GM20431 (cell line): ENCODE data around the gene MON2.
"Not testable (repeated sequence)": the region's sequence is repeated elsewhere in the genome, so short reads cannot be mapped to it uniquely, and the experiment has no call there.

Experiments used
- in situ Hi-C: fragments of 300-500 bp; cut with MseI, MboI; formaldehyde crosslinking; loops from one replicate; pipeline ENCODE4 v1.15.0; 2020; ENCODE audit warnings: low sequenced_read_pairs; ENCODE audit not compliant: unreplicated experiment

Gene MON2, protein sequence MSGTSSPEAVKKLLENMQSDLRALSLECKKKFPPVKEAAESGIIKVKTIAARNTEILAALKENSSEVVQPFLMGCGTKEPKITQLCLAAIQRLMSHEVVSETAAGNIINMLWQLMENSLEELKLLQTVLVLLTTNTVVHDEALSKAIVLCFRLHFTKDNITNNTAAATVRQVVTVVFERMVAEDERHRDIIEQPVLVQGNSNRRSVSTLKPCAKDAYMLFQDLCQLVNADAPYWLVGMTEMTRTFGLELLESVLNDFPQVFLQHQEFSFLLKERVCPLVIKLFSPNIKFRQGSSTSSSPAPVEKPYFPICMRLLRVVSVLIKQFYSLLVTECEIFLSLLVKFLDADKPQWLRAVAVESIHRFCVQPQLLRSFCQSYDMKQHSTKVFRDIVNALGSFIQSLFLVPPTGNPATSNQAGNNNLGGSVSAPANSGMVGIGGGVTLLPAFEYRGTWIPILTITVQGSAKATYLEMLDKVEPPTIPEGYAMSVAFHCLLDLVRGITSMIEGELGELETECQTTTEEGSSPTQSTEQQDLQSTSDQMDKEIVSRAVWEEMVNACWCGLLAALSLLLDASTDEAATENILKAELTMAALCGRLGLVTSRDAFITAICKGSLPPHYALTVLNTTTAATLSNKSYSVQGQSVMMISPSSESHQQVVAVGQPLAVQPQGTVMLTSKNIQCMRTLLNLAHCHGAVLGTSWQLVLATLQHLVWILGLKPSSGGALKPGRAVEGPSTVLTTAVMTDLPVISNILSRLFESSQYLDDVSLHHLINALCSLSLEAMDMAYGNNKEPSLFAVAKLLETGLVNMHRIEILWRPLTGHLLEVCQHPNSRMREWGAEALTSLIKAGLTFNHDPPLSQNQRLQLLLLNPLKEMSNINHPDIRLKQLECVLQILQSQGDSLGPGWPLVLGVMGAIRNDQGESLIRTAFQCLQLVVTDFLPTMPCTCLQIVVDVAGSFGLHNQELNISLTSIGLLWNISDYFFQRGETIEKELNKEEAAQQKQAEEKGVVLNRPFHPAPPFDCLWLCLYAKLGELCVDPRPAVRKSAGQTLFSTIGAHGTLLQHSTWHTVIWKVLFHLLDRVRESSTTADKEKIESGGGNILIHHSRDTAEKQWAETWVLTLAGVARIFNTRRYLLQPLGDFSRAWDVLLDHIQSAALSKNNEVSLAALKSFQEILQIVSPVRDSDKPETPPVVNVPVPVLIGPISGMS (N-terminal part only)

DNA sequence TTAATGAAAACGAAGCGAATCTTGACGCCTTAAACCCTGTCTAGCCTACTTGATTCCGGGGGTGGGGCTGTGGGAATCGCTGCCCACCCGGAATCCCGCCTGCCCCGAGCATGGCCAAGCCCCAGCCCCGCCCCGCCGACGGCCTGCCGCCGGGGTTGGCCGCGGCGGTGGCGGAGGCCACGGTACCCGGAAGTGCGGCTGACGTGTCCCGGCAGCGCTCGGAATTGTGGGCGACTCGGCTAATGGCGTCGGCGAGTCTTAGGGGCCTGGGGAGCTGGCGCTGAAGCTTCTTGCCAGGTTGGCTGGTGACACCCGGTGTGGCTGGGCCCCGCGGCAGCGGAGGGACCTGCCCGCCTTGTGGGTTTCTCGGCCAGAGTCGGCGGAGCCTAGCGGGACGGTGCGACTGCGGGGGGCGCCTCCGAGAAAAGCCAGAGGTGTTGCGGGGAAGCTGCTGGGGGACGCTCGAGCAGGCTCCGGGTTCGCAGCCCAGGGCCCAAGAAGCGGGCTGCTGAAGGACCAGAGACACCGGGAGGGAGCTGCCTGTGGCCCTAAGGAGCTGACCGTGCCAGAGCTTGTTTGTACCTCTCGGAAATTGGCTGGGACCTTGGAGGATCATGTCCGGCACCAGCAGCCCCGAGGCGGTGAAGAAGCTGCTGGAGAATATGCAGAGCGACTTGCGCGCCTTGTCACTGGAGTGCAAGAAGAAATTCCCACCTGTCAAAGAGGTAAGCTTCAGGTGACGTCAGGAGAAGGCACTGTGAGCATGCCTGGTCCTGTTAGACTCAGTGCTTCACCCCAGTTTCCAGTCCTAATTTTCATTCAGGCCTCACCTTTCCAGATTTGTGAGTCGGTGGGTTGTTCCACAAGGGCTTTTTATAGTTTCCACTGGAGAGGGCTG, at the start of gene MON2:
Gene MON2 (plus strand): TSS at position 233 of the 898 bp plus-strand sequence. CDS start 382 bp downstream, at position 615.
- in situ Hi-C loops, result no loop called here

DNA sequence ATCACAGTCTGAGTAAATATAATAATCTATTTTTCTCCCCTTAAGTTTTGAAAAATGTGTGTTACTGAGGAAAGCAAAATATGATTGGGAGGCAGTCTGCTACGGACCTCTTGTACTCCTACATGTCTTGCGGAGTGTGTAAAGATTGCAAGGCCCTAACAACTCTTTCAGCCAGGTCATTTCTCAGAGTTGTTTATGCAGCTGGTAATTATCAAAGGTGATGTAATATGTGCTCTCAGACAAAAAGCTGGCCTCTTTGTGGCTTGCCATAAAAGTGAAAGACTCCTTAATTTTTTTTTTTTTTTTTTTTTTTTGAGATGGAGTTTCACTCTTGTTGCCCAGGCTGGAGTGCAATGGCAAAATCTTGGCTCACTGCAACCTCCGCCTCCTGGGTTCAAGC, 40.5 kb upstream of the MON2 start:
- in situ Hi-C loops, result no loop called here

DNA sequence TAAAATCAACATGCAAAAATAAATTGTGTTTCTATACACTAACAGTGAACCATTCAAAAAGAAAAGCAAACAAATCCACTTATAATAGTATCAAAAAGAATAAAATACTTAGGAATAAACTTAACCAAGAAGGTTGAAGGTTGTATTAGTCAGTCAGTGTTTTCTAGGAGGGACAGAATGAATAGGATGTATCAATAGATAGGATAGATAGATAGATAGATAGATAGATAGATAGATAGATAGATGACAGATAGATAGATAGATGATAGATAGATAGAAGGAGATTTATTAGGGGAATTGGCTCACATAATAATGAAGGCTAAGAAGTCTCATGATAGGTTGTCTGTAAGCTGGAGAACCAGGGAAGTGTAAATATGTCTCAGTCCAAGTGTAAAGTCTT, 37.2 kb upstream of the MON2 start:
- in situ Hi-C loops, result no loop called here

DNA sequence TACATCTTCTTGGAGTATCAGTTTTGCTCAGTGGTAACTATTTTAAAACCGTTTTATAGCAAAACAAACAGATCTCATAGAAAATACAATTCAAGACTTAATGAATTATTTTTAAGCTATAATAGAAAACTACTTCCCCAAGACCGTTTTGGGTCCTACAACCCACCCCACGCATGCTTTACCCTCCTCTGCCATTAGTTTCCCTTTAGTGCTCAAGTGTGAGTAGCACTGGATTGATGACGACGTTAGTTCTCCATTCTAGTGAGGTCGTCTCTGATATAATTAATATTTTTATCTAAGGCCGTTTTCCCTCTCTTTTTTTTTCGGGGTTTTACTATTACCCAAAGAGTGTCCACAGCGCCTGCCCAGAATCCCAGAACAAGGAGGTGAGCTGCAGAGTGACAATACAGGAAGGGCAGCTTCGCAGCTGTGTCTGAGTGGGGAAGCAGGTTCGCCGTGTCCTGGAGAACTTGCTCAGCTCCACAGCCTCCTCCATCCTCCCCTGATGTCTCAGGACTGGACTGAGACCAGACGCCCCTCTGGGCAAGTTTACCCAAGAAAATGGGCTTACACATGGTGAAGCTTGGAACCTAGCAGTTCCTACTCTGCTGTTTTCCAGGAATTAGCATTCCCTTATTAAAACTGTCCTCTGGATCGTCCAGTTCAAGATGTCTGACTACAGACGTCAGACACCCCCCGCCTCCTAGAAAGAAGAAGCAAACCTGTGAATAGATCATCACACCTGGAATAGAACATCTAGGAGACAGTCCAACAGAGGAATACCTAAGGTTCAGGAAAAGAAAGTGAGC, 31.9 kb upstream of the MON2 start:
- in situ Hi-C loops, result loop anchor here (10.0 kb wide), 1 partner anchor 370 kb away; no protein-coding TSS in a partner anchor

DNA sequence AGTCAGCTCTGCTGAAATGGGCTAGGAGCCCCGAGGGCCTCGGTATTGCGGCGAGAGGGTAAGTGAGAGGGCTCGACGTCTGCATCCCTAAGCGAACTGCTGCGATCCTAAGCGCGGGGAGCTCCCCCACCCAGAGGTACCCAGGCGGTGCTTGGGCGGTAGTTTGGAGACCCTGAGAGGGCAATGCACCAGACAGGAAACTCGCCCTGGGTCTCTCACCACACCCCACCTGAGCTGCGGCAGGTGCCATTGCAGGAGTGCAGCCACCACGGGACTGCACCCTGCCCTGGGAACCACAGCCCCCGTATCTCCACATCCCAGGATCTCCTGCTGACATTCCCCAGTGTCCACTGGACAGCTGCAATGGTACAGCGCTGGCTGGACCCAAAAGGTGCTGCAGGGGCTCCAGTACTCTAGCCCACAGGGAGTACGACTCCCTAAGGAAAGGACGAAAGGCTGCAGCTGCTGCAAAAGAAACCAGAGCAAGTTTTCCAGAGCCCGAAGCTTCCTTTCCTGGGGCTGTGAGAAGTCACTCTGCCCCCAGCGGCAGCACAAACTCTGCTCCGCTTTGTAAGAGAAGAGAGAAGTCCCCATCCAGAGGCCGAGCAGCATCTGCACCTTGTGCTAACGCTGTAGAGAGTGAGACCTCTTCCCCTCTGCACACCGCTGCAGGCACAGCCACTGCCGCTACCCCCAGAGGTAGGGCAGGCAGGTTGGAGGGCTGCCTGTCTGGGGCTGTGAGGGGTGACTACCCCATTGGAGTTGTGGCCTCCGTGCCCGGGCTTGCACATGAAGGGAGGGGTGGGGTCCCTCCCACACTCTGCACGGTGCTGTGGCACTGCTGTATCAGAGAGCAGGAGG, 31.1 kb upstream of the MON2 start:
- in situ Hi-C loops, result loop anchor here (10.0 kb wide), 1 partner anchor 369 kb away; no protein-coding TSS in a partner anchor

DNA sequence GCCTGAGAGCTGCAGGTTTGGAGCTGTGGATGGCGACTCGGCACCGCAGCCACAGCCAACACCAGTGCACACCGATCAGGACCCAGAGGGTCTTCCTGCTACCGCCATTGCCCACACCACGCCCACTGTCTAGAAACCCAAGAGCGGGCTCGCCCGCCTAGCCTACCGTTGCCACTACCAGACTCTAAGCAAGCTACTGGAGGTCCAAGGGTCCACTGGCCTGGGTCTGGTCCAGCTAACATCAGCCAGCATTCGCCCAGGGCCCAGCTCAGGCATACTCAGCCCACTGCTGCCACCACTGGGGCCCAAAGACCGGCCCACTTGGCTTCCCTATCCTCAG, 30.5 kb upstream of the MON2 start:
- in situ Hi-C loops, result loop anchor here (10.0 kb wide), 1 partner anchor 369 kb away; no protein-coding TSS in a partner anchor

DNA sequence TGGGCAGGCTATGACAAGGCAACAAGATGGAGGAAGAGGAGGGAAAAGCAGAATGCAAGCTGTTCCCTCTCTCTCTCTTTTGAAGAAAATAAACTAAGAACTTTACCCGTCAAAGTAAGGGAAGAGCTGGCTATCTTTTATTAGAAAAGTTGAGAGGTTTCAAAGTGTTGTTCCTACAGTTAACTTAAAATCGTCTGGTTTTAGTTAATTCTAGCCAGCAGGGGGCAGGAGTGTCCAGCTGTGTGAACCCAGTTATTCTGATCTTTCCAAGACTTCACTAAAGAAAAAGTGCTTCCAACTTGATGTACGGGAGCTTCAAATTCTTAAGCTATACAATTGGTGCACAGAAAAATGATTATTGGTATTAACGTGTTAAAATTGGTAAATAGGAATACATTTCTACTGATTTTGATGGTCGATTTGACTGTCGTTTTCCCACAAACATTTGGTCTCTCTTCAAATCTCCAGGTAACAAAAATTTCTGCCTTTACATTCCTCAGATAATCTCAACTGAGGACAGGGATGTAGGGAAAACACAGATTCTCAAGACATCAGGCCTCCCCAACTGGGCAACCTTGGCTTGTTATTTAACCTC, 28.4 kb upstream of the MON2 start:
- in situ Hi-C loops, result loop anchor here (10.0 kb wide), 1 partner anchor 367 kb away; no protein-coding TSS in a partner anchor

DNA sequence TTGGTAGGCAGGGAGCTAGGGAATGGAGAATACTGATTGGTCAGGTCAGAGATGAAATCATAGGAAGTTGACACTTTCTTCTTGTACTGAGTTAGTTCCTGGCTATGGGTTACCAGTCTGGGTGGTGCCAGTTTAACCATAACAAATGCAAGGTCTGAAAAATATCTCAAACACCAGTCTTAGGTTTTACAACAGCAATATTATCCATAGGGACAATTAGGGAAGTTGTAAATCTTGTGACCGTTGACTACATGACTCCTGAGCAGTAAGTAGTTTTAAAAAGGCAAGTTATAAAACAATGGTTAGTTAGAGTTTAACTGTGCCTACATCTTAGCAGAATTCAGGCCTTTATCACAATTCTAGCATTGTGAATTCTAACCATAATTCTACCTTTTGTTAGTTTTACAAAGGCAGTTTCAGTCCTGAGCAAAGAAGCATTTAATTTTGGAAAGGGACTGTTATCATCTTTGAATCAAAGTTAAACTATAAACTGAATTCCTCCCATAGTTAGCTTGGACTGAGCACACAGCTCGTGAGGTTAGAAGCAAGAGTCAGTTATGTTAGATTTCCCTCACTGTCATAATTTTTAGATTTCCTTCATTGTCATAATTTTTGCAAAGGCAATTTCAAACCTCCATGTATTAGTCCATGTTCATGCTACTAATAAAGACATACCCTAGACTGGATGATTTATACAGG, 19.7 kb upstream of the MON2 start:
- in situ Hi-C loops, result no loop called here

DNA sequence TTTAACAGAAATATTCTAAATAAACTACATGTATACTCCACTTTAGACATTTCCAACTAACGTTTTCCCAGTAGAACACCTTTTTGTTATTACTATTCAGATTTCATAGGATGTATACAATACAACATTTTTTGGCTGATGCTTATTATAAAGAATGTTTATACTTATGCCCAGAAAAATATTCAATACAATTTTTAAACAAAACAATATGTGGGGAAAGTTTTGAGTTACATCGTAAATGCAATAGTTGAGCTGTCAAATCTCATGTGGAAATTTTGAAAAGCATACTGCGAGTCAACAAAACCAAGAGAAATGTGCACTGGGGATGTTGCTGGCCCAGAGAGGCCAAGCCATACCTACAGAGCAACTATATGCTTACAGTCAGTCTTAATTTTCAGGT, 18.2 kb upstream of the MON2 start:
- in situ Hi-C loops, result no loop called here

DNA sequence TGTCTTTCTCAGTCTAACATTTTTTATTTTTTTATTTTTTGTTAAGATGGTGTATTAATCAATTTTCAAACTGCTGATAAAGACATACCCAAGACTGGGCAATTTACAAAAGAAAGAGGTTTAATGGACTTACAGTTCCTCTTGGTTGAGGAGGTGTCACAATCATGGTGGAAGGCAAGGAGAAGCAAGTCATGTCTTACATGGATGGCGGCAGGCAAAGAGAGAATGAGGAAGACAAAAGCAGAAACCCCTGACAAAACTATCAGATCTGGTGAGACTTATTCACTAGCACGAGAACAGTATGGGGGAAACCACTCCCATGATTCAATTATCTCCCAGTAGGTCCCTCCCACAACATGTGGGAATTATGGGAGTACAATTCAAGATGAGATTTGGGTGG, 11.2 kb upstream of the MON2 start:
- in situ Hi-C loops, result not testable (repeated sequence)

DNA sequence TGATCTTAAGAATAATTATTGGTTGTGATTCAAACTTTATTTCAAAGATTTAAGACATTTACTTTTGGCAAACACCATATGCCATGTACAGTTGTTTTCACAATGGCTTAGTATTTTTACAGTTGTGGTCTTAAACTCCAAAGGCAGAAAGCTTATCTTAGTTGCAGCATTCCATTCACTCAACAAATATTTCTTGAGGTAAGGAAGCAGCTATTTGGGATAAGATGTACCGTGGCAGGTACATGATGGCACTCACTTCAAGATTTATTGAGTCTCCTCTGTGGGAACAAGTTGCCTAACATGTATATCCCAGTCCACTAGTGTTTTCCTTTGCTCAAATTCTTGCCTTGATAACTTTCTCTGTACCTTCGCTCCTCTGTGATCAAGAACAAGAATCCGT, 8.0 kb upstream of the MON2 start:
- in situ Hi-C loops, result no loop called here

DNA sequence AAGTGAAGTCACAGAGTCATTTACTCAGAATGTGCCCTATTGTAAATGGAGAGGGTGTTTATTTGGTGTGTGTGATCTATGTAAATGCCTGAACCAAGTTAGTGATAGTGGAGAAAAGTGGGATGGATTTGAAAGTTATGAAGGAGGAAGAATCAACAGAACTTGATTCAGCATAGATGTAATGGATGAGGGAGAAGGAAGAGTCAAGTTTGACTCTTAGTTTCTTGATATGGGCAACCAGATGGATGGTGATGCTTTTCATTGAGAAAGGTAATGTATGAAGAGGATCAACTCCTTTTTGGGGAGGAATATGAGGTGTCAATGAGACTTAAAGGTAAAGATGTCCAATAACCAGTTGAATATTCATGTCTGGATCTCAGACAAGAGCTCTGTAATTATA, 6.7 kb upstream of the MON2 start:
- in situ Hi-C loops, result no loop called here

DNA sequence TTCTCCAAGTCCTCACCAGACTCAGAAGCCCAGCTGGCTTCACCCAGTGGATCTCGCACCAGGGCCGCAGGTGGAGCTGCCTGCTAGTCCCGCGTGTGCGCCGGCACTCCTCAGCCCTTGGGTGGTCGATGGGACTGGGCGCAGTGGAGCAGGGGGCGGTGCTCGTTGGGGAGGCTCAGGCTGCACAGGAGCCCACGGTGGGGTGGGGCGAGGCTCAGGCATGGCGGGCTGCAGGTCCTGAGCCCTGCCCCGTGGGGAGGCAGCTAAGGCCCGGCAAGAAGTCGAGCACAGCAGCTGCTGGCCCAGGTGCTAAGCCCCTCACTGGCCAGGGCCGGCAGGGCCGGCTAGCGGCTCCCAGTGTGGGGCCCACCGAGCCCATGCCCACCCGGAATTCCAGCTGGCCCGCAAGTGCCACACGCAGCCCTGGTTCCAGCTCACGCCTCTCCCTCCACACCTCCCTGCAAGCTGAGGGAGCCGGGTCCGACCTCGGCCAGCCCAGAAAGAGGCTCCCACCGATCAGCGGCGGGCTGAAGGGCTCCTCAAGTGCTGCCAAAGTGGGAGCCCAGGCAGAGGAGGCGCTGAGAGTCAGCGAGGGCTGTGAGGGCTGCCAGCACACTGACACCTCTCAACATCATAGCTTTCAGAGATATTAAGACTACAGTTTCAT, 5.3 kb upstream of the MON2 start:
- in situ Hi-C loops, result not testable (repeated sequence)

DNA sequence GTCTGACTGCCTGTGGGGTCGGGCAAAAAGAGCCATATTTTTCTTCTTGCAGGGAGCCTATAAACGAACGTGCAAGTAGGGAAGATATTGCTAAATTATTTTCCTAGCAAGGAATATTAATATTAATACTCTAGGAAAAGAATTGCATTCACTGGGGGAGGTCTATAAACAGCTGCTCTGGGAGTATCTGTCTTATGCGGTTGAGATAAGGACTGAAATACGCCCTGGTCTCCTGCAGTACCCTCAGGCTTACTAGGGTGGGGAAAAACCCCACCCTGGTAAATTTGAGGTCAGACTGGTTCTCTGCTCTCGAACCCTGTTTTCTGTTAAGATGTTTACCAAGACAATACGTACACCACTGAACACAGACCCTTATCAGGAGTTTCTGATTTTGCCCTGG, 3.4 kb upstream of the MON2 start:
- in situ Hi-C loops, result not testable (repeated sequence)

DNA sequence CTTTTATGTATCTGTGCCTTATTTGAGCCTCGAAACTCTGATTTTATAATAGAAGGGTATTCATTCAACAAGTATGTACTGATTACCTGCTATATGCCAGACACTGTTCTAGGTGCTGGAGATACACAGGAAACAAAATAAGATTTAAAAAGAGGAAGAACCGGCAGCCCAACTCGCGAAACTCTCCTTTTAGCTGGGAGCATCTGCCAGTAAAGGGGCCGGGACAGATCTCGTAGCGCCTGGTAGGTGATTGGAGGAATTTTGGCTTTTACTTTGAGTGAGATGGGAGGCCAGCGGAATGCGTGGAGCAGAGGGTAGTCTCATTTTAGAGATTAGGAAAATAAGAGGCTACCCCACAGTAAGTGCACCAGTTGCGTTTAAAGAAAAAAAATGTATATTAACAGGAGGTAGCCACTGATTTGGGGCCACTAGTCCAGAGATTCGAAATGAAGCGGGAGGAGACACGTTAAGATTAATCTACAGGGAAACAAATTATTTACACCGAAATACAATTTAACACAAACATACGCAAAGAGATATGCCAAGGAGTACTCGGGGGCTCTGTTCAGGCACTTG, 520 bp upstream of the MON2 start:
- in situ Hi-C loops, result no loop called here

DNA sequence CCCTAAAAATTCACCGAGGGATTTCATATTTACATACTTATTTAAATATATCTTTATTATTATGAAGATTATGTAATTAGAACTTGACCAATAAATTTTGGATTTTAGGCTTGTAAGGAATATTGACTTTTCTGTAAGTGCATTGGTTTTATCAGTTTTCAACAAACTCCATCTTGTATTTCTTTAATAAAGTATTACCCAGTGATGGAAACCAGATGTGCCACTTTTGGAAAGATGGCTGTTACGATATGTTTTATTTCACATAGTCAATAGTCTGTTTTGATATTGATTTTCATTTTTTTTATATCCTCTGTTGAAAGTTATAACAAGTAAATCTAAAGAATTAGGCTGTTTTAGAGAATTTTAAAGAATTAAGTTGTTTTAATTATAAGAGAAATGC, 1.8 kb downstream of the MON2 start:
- in situ Hi-C loops, result no loop called here
